ENCODE data around the gene SLC5A4. TPM values are rescaled to one million over a fixed set of nuclear protein-coding genes. Genes with fewer than 3 reads are reported as not detected.
A peak's percentile ranks its signal among the peaks of the same experiment; 100 is the strongest.
"Not testable (repeated sequence)": the region's sequence is repeated elsewhere in the genome, so short reads cannot be mapped to it uniquely, and the experiment has no call there.

SLC5A4 gene
- total and polyA plus RNA-seq, 7 donors, result 0.03 to 0.45 (median 0.19) TPM; not detected in 4

DNA sequence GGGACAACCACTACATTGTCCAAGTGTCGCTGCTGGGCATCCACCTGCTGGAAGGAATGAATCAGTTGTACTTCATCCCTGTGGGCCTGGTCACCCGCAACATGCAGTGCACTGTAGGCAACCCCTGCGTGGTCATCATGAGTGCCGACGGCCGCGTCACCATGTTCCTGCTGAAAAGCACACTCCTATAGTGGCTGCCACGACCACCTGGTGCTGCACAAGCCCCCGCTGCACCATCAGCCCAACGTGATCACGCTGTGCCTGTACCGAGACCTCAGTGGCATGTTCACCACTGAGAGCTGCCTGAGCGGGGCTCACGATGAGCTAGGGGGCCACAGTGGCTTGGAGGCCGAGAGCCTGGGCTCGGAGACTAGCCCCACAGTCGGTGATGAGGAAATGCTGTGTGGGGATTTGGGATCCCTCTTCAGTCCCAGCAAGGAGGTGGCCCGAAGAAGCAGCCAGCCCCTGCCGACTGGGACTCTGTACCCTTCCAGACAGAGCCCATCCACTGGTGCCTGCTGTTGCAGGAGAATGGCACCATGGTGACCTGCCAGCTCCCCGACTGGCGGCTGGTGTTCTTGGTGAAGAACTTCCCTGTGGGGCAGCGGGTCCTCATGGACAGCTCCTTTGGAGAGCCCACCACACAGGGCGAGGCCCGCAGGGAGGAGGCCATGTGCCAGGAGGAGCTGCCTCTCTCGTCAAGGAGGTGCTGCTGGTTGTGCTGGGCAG is 15.7 kb upstream of the SLC5A4 start:
- no peaks in the 10 kb centered on the region for H3K36me3 ChIP-seq (ENCODE audit: insufficient read depth in 1 of 2, low read depth in 1 of 2)
- no peak for ATAC-seq
- intact Hi-C loops (cut with DNase I), result no loop called here
- TF ChIP-seq, protein P1, sequence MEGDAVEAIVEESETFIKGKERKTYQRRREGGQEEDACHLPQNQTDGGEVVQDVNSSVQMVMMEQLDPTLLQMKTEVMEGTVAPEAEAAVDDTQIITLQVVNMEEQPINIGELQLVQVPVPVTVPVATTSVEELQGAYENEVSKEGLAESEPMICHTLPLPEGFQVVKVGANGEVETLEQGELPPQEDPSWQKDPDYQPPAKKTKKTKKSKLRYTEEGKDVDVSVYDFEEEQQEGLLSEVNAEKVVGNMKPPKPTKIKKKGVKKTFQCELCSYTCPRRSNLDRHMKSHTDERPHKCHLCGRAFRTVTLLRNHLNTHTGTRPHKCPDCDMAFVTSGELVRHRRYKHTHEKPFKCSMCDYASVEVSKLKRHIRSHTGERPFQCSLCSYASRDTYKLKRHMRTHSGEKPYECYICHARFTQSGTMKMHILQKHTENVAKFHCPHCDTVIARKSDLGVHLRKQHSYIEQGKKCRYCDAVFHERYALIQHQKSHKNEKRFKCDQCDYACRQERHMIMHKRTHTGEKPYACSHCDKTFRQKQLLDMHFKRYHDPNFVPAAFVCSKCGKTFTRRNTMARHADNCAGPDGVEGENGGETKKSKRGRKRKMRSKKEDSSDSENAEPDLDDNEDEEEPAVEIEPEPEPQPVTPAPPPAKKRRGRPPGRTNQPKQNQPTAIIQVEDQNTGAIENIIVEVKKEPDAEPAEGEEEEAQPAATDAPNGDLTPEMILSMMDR (IDR thresholded peaks at IDR 0.05), result no peak
- 86 to 89% (median 87%) methylated on average over 24 to 25 of the region's 25 CpGs for WGBS, 3 donors
- no peak overlapping the region for H3K4me3 ChIP-seq
- no peaks in the 10 kb centered on the region for H3K9me3 ChIP-seq
- DNase-seq, result no peak
- H3K27me3 ChIP-seq (ENCODE audit: insufficient read depth in 3 of 3, low read length in 2 of 3), result peaks cover 0 to 9% (median 0%) of the 10 kb centered on the region in 3 donors
- no peak overlapping the region for H3K27ac ChIP-seq
- peaks cover 4% of the 10 kb centered on the region for H3K4me1 ChIP-seq

DNA sequence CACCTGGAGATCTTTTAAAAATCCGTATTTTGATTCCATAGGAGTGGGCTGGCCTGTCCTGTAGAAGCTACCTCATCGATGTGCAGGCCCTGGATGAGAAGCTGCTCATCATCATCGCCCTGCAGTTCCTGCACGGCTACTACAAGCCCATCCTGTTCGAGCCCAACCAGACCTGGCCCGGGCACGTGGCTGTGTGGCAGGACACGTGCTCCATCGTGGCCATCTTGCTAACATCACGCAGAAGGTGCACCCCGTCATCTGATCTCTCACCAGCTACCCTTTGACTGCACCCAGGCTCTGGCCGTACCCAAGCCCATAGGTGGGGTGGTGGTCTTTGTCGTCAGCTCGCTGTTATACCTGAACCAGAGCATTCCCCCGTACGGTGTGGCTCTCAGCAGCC is 14.2 kb upstream of the SLC5A4 start:
- intact Hi-C loops (cut with DNase I), result loop anchor here (5.0 kb wide), 1 partner anchor 292 kb away; no protein-coding TSS in a partner anchor
- no peaks in the 10 kb centered on the region for H3K36me3 ChIP-seq (ENCODE audit: insufficient read depth in 1 of 2, low read depth in 1 of 2)
- H3K27me3 ChIP-seq (ENCODE audit: insufficient read depth in 3 of 3, low read length in 2 of 3), result peaks cover 0 to 9% (median 0%) of the 10 kb centered on the region in 3 donors
- peaks cover 8% of the 10 kb centered on the region for H3K4me1 ChIP-seq
- no peaks in the 10 kb centered on the region for H3K9me3 ChIP-seq
- no peak overlapping the region for H3K4me3 ChIP-seq
- TF ChIP-seq, protein P1 (IDR thresholded peaks at IDR 0.05), result no peak
- ATAC-seq (no peak), DNase-seq (no peak)
- WGBS, 3 donors, result 87 to 89% (median 88%) methylated on average over 16 of the region's 16 CpGs
- no peak overlapping the region for H3K27ac ChIP-seq

DNA sequence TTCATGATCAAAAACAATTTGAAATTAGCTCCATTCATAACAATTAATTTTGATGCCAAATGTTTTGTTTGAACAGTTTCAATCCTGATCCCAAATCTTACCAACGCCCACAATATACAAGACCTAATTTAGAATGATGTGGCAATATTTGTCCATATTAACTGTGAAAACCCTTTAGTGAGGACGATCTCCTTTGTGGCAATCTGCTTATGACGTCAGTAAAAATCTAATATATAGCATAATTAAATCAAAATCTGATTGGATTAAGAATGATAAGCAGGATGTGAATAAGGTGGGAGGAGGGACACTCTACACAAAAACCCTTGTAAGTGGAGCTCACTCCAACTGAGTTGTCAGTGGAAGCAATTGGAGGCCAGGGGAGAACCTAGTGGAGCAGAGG is 11.9 kb upstream of the SLC5A4 start:
- intact Hi-C loops (cut with DNase I), result loop anchor here (2.0 to 5.0 kb wide), 2 partner anchors 164 to 290 kb away; no protein-coding TSS in a partner anchor

GRCh38 chr22:32265882-32266767 is 11.0 kb upstream of the SLC5A4 start:
- intact Hi-C loops (cut with DNase I), result loop anchor here (2.0 to 5.0 kb wide), 2 partner anchors 163 to 289 kb away; no protein-coding TSS in a partner anchor
- H3K9me3 ChIP-seq, result no peaks in the 10 kb centered on the region
- no peaks in the 10 kb centered on the region for H3K36me3 ChIP-seq (ENCODE audit: insufficient read depth in 1 of 2, low read depth in 1 of 2)
- H3K27me3 ChIP-seq (ENCODE audit: insufficient read depth in 3 of 3, low read length in 2 of 3), result peaks cover 0 to 5% (median 0%) of the 10 kb centered on the region in 3 donors
- DNase-seq (peak; percentile 55 to 72), ATAC-seq (peak; percentile 53 to 84 (median 66))
- TF ChIP-seq, protein P1 (IDR thresholded peaks at IDR 0.05), result peak; percentile 78
- peak overlapping the region; percentile 23 for H3K4me3 ChIP-seq
- WGBS, 3 donors, result 27 to 29% (median 29%) methylated on average over 10 of the region's 10 CpGs
- peaks cover 8% of the 10 kb centered on the region for H3K4me1 ChIP-seq
- no peak overlapping the region for H3K27ac ChIP-seq

More for the DNA sequence above, 11.9 kb upstream of the SLC5A4 start:
- no peak for ATAC-seq
- no peak overlapping the region for H3K27ac ChIP-seq
- H3K9me3 ChIP-seq, result no peaks in the 10 kb centered on the region
- peaks cover 8% of the 10 kb centered on the region for H3K4me1 ChIP-seq
- WGBS, 3 donors, result 68 to 74% (median 73%) methylated on average over 3 of the region's 3 CpGs
- DNase-seq, result no peak
- H3K36me3 ChIP-seq (ENCODE audit: insufficient read depth in 1 of 2, low read depth in 1 of 2), result no peaks in the 10 kb centered on the region
- TF ChIP-seq, protein P1 (IDR thresholded peaks at IDR 0.05), result no peak
- peaks cover 0 to 5% (median 0%) of the 10 kb centered on the region in 3 donors for H3K27me3 ChIP-seq (ENCODE audit: insufficient read depth in 3 of 3, low read length in 2 of 3)
- no peak overlapping the region for H3K4me3 ChIP-seq

- ATAC-seq; H3K27ac ChIP-seq; H3K4me3 ChIP-seq; DNase-seq; intact Hi-C loops (cut with DNase I); H3K4me1 ChIP-seq; H3K36me3 ChIP-seq (ENCODE audit: insufficient read depth in 1 of 2, low read depth in 1 of 2); H3K27me3 ChIP-seq (ENCODE audit: insufficient read depth in 3 of 3, low read length in 2 of 3); H3K9me3 ChIP-seq: not testable (repeated sequence)
- 93 to 94% (median 93%) methylated on average over 4 of the region's 4 CpGs for WGBS, 3 donors
These were observed 8.5 kb upstream of the SLC5A4 start for GRCh38 chr22:32263678-32264077.
